NCI-H82 treated with DMSO at 0.1 percent for 48 hours (cell line): ENCODE results near the gene KCNMA1.
"Not testable (repeated sequence)": the region's sequence is repeated elsewhere in the genome, so short reads cannot be mapped to it uniquely, and the experiment has no call there.

Experiments
- DNase-seq: peaks from one replicate; lab custom pipeline; 2025; ENCODE audit not compliant: unreplicated experiment; lab: John Stamatoyannopoulos, UW

The KCNMA1 gene

GRCh38 chr10:77428691-77429395 lies 208.8 kb downstream of the KCNMA1 start:
- DNase-seq = peak; percentile 14

DNA sequence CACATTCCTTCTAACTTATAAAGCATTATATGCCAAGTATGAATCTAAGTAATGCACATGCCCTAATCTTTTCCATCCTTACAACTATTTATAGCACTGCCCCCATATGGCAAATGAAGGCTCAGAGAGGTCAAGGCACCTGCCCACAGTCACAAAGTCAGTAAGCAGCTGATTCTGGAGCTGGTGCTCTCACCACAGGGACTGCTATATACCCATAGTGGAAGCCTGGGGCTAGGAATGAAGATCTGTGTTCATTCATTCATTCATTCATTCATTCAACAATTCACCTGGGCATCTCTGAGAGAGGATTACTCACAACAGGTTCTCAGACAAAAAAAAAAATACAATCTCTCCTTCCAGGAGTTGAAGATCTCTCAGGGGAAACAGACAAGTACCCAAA lies 213.4 kb downstream of the KCNMA1 start:
- DNase-seq = no peak

GRCh38 chr10:77422491-77423338 lies 214.9 kb downstream of the KCNMA1 start:
- peak; percentile 31 for DNase-seq

GRCh38 chr10:77421591-77421990 lies 216.0 kb downstream of the KCNMA1 start:
- DNase-seq = no peak

DNA sequence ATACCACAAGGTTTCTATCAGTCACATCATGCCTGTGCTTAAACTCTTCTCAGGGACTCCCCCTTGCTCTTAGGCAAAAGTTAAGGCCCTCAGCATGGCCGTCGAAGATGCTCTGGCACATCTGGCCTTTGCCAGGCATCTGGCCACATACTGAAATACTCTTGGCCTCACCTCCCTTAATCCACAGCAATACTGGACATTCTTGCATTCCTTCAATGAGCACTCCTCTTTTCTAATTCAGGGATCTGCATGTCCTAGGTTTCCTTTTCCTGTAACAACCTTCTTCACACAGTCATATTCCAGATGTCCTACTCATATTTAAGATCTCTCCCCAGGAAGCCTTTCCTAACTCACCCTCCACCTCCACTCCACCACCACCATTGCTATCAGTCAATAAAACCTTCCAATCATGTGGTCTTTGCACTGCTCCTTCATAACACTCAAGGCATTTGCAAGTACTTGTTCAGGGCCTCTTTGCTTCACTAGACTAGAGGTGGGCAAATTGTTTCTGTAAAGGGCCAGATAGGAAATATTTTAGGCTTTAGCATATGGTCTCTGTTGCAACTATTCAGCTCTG lies 216.6 kb downstream of the KCNMA1 start:
- no peak for DNase-seq

GRCh38 chr10:77419979-77420378 lies 217.6 kb downstream of the KCNMA1 start:
- DNase-seq = no peak

- DNase-seq = no peak
Measured at GRCh38 chr10:77419056-77419455, 218.6 kb downstream of the KCNMA1 start.

GRCh38 chr10:77417806-77418640 lies 219.6 kb downstream of the KCNMA1 start:
- no peak for DNase-seq

- DNase-seq = no peak
Measured at GRCh38 chr10:77417359-77417758, 220.2 kb downstream of the KCNMA1 start.

DNA sequence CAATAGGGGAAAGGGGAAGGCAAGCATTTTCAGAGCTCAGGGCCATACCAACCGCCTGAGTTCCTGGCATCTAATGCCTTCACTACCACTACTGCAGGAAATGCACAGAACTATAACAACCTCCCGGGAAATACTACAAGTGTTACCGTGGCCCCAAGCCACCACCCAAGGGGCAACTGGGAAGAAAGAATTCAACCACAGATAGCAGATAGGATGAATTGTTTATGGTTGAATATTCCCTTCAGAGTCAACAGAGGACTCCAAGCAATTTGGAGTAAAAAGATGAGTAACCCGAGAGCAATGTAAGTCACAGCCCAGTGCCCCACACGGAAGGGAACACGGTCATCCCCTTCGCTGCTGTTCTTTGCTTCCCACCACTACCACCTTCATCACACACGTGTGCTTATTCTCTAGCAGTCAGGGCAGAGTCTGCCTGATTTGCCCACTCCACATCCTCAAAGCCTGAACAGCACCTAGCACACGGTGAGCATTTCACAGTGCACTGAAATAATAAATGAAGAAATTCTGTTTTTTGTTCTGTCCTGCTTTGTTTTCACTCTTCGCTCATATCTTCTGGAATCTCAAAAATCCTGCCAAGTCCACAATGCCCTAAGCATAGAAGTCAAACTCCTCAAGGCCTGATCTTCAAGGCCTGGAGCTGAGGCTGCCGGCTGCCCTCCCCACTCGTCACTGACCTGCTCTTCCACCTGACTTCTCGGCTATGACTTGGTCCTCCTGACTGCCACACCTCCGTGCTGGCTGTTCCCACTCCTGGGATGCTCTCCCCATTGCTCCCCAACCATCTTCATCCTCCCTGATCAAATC lies 221.1 kb downstream of the KCNMA1 start:
- no peak for DNase-seq

GRCh38 chr10:77415313-77415960 lies 222.2 kb downstream of the KCNMA1 start:
- DNase-seq = no peak

DNA sequence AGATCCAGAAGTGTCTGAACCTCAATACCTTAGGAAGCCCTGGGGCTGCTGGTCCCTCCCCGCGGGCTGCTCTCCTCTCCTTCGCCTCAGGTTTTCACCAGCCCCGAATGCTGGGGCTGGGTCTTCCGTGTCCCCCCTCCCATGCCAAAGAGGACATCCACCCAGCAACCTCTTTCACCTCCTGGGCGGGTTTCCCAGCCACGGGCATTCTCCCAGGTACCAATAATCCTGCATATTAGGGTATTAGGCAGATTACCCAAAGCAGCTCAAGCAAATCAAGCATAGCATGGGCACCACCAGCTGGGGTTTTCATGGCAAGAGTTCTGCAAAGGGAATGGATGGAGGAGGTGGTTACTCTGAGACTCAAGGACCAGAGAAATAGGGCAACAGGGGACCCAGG lies 224.4 kb downstream of the KCNMA1 start:
- DNase-seq = peak; percentile 20

- DNase-seq = not testable (repeated sequence)
Measured at GRCh38 chr10:77412573-77413133, 225.0 kb downstream of the KCNMA1 start.

- DNase-seq = no peak
Measured at GRCh38 chr10:77411805-77412204, 225.8 kb downstream of the KCNMA1 start.

- DNase-seq = no peak
Measured at GRCh38 chr10:77410523-77410922, 227.1 kb downstream of the KCNMA1 start.

- DNase-seq = no peak
Measured at GRCh38 chr10:77409697-77410471, 227.7 kb downstream of the KCNMA1 start.

DNA sequence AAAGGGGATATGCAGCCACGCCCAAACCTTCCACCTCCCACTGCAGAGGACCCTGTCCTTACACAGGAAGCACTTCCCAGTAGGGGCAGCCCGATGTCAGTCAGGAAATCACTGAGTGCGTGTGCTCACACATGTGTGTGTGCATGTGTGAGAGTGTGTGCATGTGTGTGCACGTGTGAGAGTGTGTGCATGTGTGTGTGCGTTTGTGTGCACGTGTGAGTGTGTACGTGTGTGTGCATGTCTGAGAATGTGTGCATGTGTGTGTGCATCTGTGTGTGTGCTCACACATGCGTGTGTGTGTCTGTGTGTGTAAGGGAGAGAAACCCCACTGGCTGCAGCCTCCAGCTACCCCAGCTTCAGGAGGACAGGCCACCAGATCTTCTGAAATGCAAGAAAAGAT lies 229.3 kb downstream of the KCNMA1 start:
- DNase-seq = no peak

DNA sequence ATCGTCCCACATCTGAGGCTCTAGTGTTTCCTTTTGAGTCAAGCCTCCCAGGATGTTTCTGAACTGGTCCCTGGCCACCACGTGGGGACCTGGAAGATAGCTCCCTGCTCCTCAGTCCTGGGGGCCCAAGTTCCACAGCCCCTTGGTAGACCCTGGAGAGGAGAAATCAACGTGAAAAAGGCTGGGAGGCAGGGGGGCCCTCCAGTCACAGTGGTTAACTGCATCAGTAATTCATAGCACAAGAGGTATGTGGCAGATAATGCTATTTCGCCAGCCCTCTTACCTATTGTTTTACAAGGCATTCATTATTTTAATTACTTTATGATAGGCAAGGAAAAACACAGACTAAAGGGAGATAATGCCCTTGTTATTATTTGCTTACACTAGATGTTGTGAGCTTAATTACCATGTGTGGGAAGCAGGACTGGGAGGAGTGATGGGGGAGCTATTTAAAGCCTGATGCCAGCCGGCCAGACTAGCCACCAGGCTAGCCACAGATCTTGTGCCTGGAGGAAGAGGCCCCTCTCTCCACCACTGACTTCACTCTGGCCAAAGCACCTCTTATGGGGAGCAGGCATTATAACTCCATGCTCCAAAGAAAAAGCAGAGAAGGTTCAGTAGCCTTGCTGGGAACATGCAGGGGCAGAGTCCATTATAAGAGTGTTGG lies 230.7 kb downstream of the KCNMA1 start:
- no peak for DNase-seq
